Liver (tissue), 3 donors: Measurements from ENCODE around the gene MRPL37.

Source experiments
- CTCF ChIP-seq: fragments of 150-350 bp; IDR thresholded peaks from 2 replicates; pipeline ENCODE4 v1.5.1; 2017; ENCODE audit warnings: improper control_type of control experiment, low read depth, low read length; ENCODE audit not compliant: missing input control
- EGR1 ChIP-seq, 2 donors: IDR thresholded peaks; 2 replicates each; pipeline ENCODE4 v1.6.1; 2016 to 2018; ENCODE audit warnings: antibody characterized with exemption in 2 of 2, low read depth in 2 of 2
- HNF4A ChIP-seq, 2 donors: conservative IDR thresholded peaks; 2 replicates each; pipeline ENCODE4 v1.6.1; 2016; ENCODE audit warnings: antibody characterized with exemption in 2 of 2, mild to moderate bottlenecking in 2 of 2
- MAX ChIP-seq: IDR thresholded peaks from 2 replicates; pipeline ENCODE4 v1.6.1; 2016; ENCODE audit warnings: antibody characterized with exemption
- RAD21 ChIP-seq, 2 donors: IDR thresholded peaks; 2 replicates each; pipeline ENCODE4 v1.6.1; 2016; ENCODE audit warnings: antibody characterized with exemption in 2 of 2, mild to moderate bottlenecking in 2 of 2
- RXRA ChIP-seq, 2 donors: IDR thresholded peaks; 2 replicates each; pipeline ENCODE4 v1.6.1; 2017 to 2018; ENCODE audit warnings: antibody characterized with exemption in 2 of 2, mild to moderate bottlenecking in 1 of 2
- TAF1 ChIP-seq: conservative IDR thresholded peaks from 2 replicates; pipeline ENCODE4 v1.6.1; 2016; ENCODE audit warnings: antibody characterized with exemption, mild to moderate bottlenecking
- YY1 ChIP-seq: IDR thresholded peaks from 2 replicates; pipeline ENCODE4 v1.6.1; 2016; ENCODE audit warnings: antibody characterized with exemption, mild to moderate bottlenecking
- donor health status: healthy.
- donor health status: healthy.

GRCh38 chr1:54266908-54267307 lies 66.9 kb downstream of the MRPL37 start:
- TF ChIP-seq HNF4A (conservative IDR thresholded peaks at IDR 0.05) (no peak), TAF1 (no peak), CTCF (no peak), RXRA (IDR thresholded peaks at IDR 0.05) (no peak), RAD21 (IDR thresholded peaks at IDR 0.05) (no peak), EGR1 (IDR thresholded peaks at IDR 0.05; ENCODE audit: low read depth in 2 of 2) (no peak), YY1 (no peak), MAX (no peak)
